ENCODE measurements around the gene FKRP. TPM values are rescaled to one million over a fixed set of nuclear protein-coding genes. Genes with fewer than 3 reads are reported as not detected.
"Not testable (repeated sequence)": the region's sequence is repeated elsewhere in the genome, so short reads cannot be mapped to it uniquely, and the experiment has no call there.

Gene FKRP
- total RNA-seq, 1 donor from 2014 or later: 14.2 TPM

DNA sequence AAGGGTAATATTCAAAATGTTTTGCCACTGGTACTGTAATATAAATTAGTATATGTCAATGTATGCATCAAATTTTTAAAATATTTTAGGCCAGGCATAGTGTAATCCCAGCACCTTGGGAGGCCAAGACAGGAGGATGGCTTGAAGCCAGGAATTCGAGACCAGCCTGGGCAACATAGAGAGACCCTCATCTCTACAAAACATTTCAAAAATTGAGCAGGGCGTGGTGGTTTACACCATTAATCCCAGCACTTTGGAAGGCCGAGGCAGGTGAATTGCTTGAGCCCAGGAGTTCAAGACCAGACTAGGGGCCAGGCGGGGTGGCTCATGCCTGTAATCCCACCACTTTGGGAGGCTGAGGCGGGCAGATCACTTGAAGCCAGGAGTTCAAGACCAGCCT lies 14.5 kb downstream of the FKRP start:
- peaks cover 17% of the 10 kb centered on the region for H3K4me1 ChIP-seq
- H3K27ac ChIP-seq: no peak overlapping the region
- intact Hi-C loops (cut with DNase I): no loop called here
- ATAC-seq (no peak), DNase-seq (no peak)
- no peak overlapping the region for H3K4me3 ChIP-seq
- TF ChIP-seq, protein P1, sequence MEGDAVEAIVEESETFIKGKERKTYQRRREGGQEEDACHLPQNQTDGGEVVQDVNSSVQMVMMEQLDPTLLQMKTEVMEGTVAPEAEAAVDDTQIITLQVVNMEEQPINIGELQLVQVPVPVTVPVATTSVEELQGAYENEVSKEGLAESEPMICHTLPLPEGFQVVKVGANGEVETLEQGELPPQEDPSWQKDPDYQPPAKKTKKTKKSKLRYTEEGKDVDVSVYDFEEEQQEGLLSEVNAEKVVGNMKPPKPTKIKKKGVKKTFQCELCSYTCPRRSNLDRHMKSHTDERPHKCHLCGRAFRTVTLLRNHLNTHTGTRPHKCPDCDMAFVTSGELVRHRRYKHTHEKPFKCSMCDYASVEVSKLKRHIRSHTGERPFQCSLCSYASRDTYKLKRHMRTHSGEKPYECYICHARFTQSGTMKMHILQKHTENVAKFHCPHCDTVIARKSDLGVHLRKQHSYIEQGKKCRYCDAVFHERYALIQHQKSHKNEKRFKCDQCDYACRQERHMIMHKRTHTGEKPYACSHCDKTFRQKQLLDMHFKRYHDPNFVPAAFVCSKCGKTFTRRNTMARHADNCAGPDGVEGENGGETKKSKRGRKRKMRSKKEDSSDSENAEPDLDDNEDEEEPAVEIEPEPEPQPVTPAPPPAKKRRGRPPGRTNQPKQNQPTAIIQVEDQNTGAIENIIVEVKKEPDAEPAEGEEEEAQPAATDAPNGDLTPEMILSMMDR (IDR thresholded peaks at IDR 0.05): no peak
- H3K27me3 ChIP-seq: no peaks in the 10 kb centered on the region
- H3K9me3 ChIP-seq: no peaks in the 10 kb centered on the region
- no peaks in the 10 kb centered on the region for H3K36me3 ChIP-seq

DNA sequence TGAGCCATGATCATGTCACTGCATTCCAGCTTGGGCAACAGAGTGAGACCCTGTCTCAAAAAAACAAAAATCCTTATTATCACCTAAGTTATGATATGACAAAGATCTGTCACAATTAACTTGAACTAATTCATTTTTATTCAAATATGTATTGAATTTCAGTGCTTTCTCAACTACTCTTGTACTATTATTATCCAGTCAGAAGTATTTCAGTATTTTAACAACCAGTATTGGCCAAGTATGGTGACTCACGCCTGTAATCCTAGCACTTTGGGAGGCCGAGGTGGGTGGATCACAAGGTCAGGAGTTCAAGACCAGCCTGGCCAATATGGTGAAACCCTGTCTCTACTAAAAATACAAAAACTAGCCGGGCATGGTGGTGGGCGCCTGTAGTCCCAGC lies 15.0 kb downstream of the FKRP start:
- H3K9me3 ChIP-seq; H3K36me3 ChIP-seq; ATAC-seq; H3K4me3 ChIP-seq; DNase-seq; intact Hi-C loops (cut with DNase I); H3K27me3 ChIP-seq: not testable (repeated sequence)
- Histone ChIP-seq H3K4me1 (peaks cover 15% of the 10 kb centered on the region), H3K27ac (peak overlapping the region; percentile 36)

DNA sequence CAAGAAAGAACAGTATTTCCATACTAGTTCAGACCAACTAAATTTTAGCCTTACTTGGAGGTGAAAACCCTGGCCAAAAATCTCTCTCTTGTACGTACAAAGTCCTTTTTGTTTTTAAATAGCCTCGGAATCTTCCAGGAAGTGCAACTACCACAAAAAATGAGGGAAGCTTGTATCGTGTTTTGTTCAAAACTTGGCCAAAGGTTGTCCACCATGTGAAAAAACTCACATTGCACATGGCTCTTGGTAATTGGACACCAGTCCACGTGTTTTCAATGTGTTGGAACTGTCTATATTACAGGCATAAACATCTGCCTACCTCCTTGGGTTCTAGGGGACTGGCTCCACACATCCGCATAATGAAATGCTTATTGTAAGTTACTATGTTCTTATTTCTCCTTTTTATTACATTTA lies 15.6 kb downstream of the FKRP start:
- H3K36me3 ChIP-seq: no peaks in the 10 kb centered on the region
- intact Hi-C loops (cut with DNase I): no loop called here
- no peaks in the 10 kb centered on the region for H3K27me3 ChIP-seq
- ATAC-seq: no peak
- H3K27ac ChIP-seq: peak overlapping the region; percentile 36
- DNase-seq: no peak
- TF ChIP-seq, protein P1 (IDR thresholded peaks at IDR 0.05): no peak
- no peaks in the 10 kb centered on the region for H3K9me3 ChIP-seq
- peaks cover 15% of the 10 kb centered on the region for H3K4me1 ChIP-seq
- no peak overlapping the region for H3K4me3 ChIP-seq

DNA sequence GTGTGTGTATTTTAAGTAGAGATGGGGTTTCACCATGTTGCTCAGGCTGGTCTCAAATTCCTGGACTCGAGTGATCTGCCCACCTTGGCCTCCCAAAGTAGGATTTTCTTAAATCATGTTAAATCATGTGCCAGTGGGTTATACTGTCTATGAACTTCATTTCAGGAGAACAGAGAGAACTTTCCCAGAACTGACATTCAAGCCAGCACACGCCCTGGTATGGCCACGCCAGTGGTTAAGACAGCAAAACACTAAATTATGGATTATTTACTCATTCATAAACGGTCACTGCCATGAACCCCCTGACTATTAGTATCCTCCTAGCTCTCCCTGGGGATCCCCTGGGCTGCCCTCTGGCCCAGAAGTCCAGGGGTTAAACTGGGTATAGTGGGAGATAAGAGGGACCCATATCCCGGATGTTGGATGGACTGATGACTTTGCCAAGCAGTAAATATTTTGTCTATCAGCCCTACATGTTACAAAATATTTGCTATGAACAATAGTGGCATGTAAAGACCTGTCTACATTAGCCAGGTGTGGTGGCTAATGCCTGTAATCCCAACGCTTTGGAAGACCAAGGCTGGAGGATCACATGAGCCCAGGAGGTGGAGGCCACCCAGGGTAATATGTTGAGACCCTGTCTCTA lies 16.5 kb downstream of the FKRP start:
- no peak overlapping the region for H3K4me3 ChIP-seq
- H3K27ac ChIP-seq: no peak overlapping the region
- DNase-seq: no peak
- no peaks in the 10 kb centered on the region for H3K36me3 ChIP-seq
- H3K27me3 ChIP-seq: no peaks in the 10 kb centered on the region
- intact Hi-C loops (cut with DNase I): no loop called here
- peaks cover 15% of the 10 kb centered on the region for H3K4me1 ChIP-seq
- TF ChIP-seq, protein P1 (IDR thresholded peaks at IDR 0.05): no peak
- H3K9me3 ChIP-seq: no peaks in the 10 kb centered on the region
- no peak for ATAC-seq

DNA sequence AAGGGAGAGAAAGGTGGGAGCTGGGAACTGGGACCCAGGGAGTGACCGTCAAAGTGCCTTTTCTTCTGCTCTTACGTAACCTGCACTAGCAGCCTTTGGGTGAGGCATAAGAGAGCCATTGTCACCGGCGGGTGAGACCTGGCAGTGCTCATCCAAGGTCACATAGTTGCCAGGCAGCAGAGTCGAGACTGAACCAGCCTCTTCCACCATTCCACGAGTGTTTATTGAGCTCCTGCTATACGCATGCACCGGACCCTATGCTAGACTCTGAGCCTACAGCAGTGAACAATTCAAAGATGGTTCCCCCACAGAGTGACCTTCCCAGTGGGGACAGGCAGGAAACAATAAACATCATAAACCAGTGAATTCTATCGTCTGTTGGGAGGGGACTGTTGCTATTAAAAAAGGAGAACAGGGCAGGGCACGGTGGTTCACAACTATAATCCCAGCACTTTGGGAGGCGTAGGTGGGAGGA lies 19.0 kb downstream of the FKRP start:
- Histone ChIP-seq H3K27me3 (no peaks in the 10 kb centered on the region), H3K4me3 (no peak overlapping the region), H3K4me1 (peaks cover 8% of the 10 kb centered on the region), H3K9me3 (no peaks in the 10 kb centered on the region), H3K36me3 (no peaks in the 10 kb centered on the region), H3K27ac (no peak overlapping the region)
- intact Hi-C loops (cut with DNase I): no loop called here
- DNase-seq: no peak
- ATAC-seq: peak; percentile 56
- TF ChIP-seq, protein P1 (IDR thresholded peaks at IDR 0.05): no peak

DNA sequence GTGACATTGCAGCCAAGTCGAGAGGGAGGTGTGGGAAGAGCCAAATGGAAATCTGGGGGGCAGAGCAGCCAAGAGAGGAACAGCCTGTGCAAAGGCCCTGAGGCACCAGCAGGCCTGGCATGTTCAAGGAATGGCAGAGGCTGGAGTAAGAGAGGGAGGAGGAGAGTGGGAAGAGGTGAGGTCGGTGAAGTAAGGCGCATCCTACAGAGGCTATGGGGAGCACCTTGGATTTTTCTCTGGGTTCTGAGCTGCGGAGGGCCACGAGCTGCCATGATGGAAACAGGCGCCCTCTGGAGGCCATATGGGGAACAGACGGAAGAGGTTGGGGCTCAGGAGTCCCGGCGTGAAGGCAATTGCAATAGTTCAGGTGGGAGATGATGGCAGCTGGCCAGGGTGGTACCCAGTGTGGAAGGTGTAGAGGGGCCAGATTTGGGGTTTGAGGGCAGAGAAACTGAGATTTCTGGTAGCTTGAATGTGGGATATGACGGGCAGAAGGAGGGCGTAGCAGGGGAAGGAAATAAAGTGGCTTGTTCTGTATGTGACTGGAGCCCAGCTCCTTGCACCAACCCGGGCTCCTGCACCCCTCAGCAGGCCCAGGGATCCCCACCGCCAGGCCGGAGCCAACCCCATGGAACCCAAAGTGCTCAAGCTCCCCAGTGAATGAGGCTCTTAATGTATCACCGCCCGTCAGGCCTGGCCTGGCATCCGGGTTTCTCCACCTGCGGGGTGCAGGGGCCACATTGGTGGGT lies 20.9 kb downstream of the FKRP start:
- no peaks in the 10 kb centered on the region for H3K36me3 ChIP-seq
- H3K27me3 ChIP-seq: no peaks in the 10 kb centered on the region
- H3K4me3 ChIP-seq: no peak overlapping the region
- H3K9me3 ChIP-seq: no peaks in the 10 kb centered on the region
- H3K27ac ChIP-seq: no peak overlapping the region
- TF ChIP-seq, protein P1 (IDR thresholded peaks at IDR 0.05): peak; percentile 78
- DNase-seq (no peak), ATAC-seq (peak; percentile 90)
- intact Hi-C loops (cut with DNase I): no loop called here
- no peaks in the 10 kb centered on the region for H3K4me1 ChIP-seq

DNA sequence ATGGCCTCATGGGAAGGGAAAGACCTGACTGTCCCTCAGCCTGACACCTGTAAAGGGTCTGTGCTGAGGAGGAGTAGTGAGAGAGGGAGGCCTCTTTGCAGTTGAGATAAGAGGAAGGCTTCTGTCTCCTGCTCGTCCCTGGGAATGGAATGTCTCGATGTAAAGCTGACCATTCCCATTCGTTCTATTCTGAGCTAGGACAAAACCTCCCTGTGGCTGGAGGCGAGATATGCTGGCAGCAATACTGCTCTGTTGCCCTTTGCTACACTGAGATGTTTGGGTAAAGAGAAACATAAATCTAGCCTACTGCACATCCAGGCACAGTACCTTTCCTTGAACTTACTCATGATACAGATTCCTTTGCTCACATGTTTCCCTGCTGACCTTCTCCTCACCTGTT lies 22.9 kb downstream of the FKRP start:
- ATAC-seq; H3K27me3 ChIP-seq; H3K4me3 ChIP-seq; H3K36me3 ChIP-seq; H3K27ac ChIP-seq; intact Hi-C loops (cut with DNase I); H3K9me3 ChIP-seq; DNase-seq; H3K4me1 ChIP-seq: not testable (repeated sequence)

Data from upper lobe of right lung (tissue), 1 donor.